ENCODE data around the gene ISG20.

The ISG20 gene

GRCh38 chr15:88701561-88702095, 62.8 kb downstream of the ISG20 start:
- CTCF ChIA-PET: interaction anchor here (0.6 to 1.5 kb wide), 4 partner anchors 12 to 177 kb away, joined by 3 to 4 read pairs (median 4); no protein-coding TSS in a partner anchor

GRCh38 chr15:88702983-88703382, 64.2 kb downstream of the ISG20 start:
- Histone ChIP-seq H3K27ac (ENCODE audit: extremely low read depth, low read depth, low read length) (no peak overlapping the region), H3K4me1 (ENCODE audit: control insufficient read depth, insufficient read depth, low read length) (no peaks in the 10 kb centered on the region), H3K9me3 (ENCODE audit: control insufficient read depth, insufficient read depth, low read depth, low read length) (no peaks in the 10 kb centered on the region), H3K4me3 (ENCODE audit: low read depth, low read length) (no peak overlapping the region), H3K36me3 (ENCODE audit: control insufficient read depth in 2 of 2, insufficient read depth in 1 of 2, low read length in 2 of 2) (no peaks in the 10 kb centered on the region)
- ChIA-PET POLR2A (no interaction called here), CTCF (no interaction called here)
- TF ChIP-seq ZNF530 (tag by site-specific recombination; IDR thresholded peaks at IDR 0.05; ENCODE audit: low read depth) (no peak), ZNF398 (tag by site-specific recombination; IDR thresholded peaks at IDR 0.05) (no peak), ZNF830 (tag by site-specific recombination; IDR thresholded peaks at IDR 0.05; ENCODE audit: low read depth) (no peak), GFI1B (tag by site-specific recombination; IDR thresholded peaks at IDR 0.05) (no peak), YY2 (tag by site-specific recombination; IDR thresholded peaks at IDR 0.05) (no peak)

More at GRCh38 chr15:88701561-88702095, 62.8 kb downstream of the ISG20 start:
- POLR2A ChIA-PET: no interaction called here
- Histone ChIP-seq H3K36me3 (ENCODE audit: control insufficient read depth in 2 of 2, insufficient read depth in 1 of 2, low read length in 2 of 2) (no peaks in the 10 kb centered on the region), H3K27ac (ENCODE audit: extremely low read depth, low read depth, low read length) (no peak overlapping the region), H3K9me3 (ENCODE audit: control insufficient read depth, insufficient read depth, low read depth, low read length) (no peaks in the 10 kb centered on the region), H3K4me1 (ENCODE audit: control insufficient read depth, insufficient read depth, low read length) (no peaks in the 10 kb centered on the region), H3K4me3 (ENCODE audit: low read depth, low read length) (no peak overlapping the region)
- TF ChIP-seq ZNF423 (tag by site-specific recombination; IDR thresholded peaks at IDR 0.05) (no peak), ZEB2 (tag by site-specific recombination; IDR thresholded peaks at IDR 0.05) (no peak), ZNF596 (tag by site-specific recombination; IDR thresholded peaks at IDR 0.05) (no peak), ZNF660 (tag by site-specific recombination; IDR thresholded peaks at IDR 0.05) (no peak), ZNF677 (tag by site-specific recombination; IDR thresholded peaks at IDR 0.05) (no peak), ZNF221 (tag by site-specific recombination; IDR thresholded peaks at IDR 0.05; ENCODE audit: borderline replicate concordance) (no peak), ZXDB (tag by site-specific recombination; IDR thresholded peaks at IDR 0.05) (no peak)

GRCh38 chr15:88703533-88703932, 64.7 kb downstream of the ISG20 start:
- CTCF ChIA-PET: interaction anchor here (0.6 to 0.8 kb wide), 2 partner anchors 12 to 124 kb away, joined by 4 read pairs; no protein-coding TSS in a partner anchor
- Histone ChIP-seq H3K9me3 (ENCODE audit: control insufficient read depth, insufficient read depth, low read depth, low read length) (no peaks in the 10 kb centered on the region), H3K4me3 (ENCODE audit: low read depth, low read length) (no peak overlapping the region), H3K36me3 (ENCODE audit: control insufficient read depth in 2 of 2, insufficient read depth in 1 of 2, low read length in 2 of 2) (no peaks in the 10 kb centered on the region), H3K27ac (ENCODE audit: extremely low read depth, low read depth, low read length) (no peak overlapping the region), H3K4me1 (ENCODE audit: control insufficient read depth, insufficient read depth, low read length) (no peaks in the 10 kb centered on the region)
- POLR2A ChIA-PET: no interaction called here
- no peak for TF ChIP-seq ZNF433 (tag by site-specific recombination; IDR thresholded peaks at IDR 0.05; ENCODE audit: low read depth)
- TF ChIP-seq ZNF677 (tag by site-specific recombination; IDR thresholded peaks at IDR 0.05): no peak
- TF ChIP-seq ZNF19 (tag by site-specific recombination; IDR thresholded peaks at IDR 0.05; ENCODE audit: low read depth): no peak

GRCh38 chr15:88704791-88705768, 66.3 kb downstream of the ISG20 start:
- CTCF ChIA-PET: no interaction called here

More at GRCh38 chr15:88704791-88705768, 66.3 kb downstream of the ISG20 start:
- Histone ChIP-seq H3K9me3 (ENCODE audit: control insufficient read depth, insufficient read depth, low read depth, low read length) (no peaks in the 10 kb centered on the region), H3K4me1 (ENCODE audit: control insufficient read depth, insufficient read depth, low read length) (no peaks in the 10 kb centered on the region), H3K4me3 (ENCODE audit: low read depth, low read length) (no peak overlapping the region), H3K27ac (ENCODE audit: extremely low read depth, low read depth, low read length) (no peak overlapping the region), H3K36me3 (ENCODE audit: control insufficient read depth in 2 of 2, insufficient read depth in 1 of 2, low read length in 2 of 2) (no peaks in the 10 kb centered on the region)
- POLR2A ChIA-PET: no interaction called here
- TF ChIP-seq REST (tag by site-specific recombination; IDR thresholded peaks at IDR 0.05) (no peak), ZNF239 (tag by site-specific recombination; IDR thresholded peaks at IDR 0.05) (no peak), KLF16 (tag by site-specific recombination; IDR thresholded peaks at IDR 0.05) (no peak), ZNF670 (tag by site-specific recombination; IDR thresholded peaks at IDR 0.05; ENCODE audit: low read depth) (no peak), ZNF266 (tag by site-specific recombination; IDR thresholded peaks at IDR 0.05; ENCODE audit: low read depth) (no peak), ZNF174 (tag by site-specific recombination; IDR thresholded peaks at IDR 0.05) (no peak)
